Measurements from ENCODE around the gene ULK2. TPM values are rescaled to one million over a fixed set of nuclear protein-coding genes. Genes with fewer than 3 reads are reported as not detected.

ULK2 gene
- total RNA-seq, 1 donor from 2014 or later, result 25.7 TPM

GRCh38 chr17:19739241-19740201 is 128.2 kb downstream of the ULK2 start:
- H3K4me3 Mint-ChIP-seq, result no peak overlapping the region

DNA sequence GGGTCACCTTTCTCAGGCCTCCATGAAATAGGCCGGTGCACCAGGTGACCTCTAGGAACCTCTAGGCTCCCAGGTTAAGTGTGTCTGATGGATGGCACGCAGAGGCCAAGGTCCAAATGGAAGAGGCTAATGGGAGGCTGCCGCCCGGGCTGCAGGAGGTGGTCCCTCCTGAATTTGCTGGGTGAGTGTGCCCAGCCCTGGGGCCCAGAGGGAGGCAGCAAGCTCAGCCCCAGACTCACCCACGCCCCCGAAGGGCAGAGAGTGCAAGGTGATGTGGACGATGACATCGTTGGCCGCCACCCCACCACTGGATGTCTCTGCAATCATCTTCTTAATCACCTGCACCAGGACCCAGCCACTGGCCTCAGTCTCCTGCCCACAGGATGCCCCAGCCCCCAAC is 129.0 kb downstream of the ULK2 start:
- no peaks in the 10 kb centered on the region for H3K27me3 Mint-ChIP-seq
- H3K4me1 Mint-ChIP-seq (ENCODE audit: unreplicated experiment), result peaks cover 4% of the 10 kb centered on the region
- no peak for DNase-seq (ENCODE audit: extremely low spot score, unreplicated experiment)
- H3K9me3 Mint-ChIP-seq, result no peaks in the 10 kb centered on the region
- TF ChIP-seq, protein P1, sequence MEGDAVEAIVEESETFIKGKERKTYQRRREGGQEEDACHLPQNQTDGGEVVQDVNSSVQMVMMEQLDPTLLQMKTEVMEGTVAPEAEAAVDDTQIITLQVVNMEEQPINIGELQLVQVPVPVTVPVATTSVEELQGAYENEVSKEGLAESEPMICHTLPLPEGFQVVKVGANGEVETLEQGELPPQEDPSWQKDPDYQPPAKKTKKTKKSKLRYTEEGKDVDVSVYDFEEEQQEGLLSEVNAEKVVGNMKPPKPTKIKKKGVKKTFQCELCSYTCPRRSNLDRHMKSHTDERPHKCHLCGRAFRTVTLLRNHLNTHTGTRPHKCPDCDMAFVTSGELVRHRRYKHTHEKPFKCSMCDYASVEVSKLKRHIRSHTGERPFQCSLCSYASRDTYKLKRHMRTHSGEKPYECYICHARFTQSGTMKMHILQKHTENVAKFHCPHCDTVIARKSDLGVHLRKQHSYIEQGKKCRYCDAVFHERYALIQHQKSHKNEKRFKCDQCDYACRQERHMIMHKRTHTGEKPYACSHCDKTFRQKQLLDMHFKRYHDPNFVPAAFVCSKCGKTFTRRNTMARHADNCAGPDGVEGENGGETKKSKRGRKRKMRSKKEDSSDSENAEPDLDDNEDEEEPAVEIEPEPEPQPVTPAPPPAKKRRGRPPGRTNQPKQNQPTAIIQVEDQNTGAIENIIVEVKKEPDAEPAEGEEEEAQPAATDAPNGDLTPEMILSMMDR (conservative IDR thresholded peaks at IDR 0.05), result no peak
- H3K4me3 Mint-ChIP-seq, result no peak overlapping the region
- no peaks in the 10 kb centered on the region for H3K36me3 Mint-ChIP-seq
- H3K27ac Mint-ChIP-seq, result no peak overlapping the region

More at GRCh38 chr17:19739241-19740201, 128.2 kb downstream of the ULK2 start:
- no peaks in the 10 kb centered on the region for H3K27me3 Mint-ChIP-seq
- H3K27ac Mint-ChIP-seq, result no peak overlapping the region
- no peaks in the 10 kb centered on the region for H3K9me3 Mint-ChIP-seq
- TF ChIP-seq, protein P1 (conservative IDR thresholded peaks at IDR 0.05), result no peak
- no peaks in the 10 kb centered on the region for H3K36me3 Mint-ChIP-seq
- peak; percentile 56 for DNase-seq (ENCODE audit: extremely low spot score, unreplicated experiment)
- no peaks in the 10 kb centered on the region for H3K4me1 Mint-ChIP-seq (ENCODE audit: unreplicated experiment)

DNA sequence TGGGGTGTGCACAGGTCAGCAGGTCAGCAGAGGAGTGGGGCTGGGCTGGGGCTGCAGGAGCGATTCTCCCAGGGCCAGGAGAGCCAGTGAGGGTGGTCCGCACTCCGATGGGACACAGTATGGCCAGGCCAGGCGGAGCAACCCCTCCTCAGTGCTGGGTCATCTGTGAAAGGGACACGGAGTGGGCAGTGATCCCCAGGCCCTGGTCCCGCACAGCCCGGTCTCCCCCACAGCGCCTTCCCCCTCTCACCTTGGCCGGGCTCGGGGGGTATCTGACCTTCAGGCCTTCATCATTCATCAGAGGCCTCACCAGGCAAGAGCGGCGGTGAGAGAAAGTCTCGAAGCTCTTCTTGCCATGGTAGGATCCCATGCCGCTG is 129.7 kb downstream of the ULK2 start:
- no peak for DNase-seq (ENCODE audit: extremely low spot score, unreplicated experiment)
- Mint-ChIP-seq H3K4me3 (no peak overlapping the region), H3K36me3 (no peaks in the 10 kb centered on the region), H3K4me1 (ENCODE audit: unreplicated experiment) (peaks cover 4% of the 10 kb centered on the region), H3K27ac (no peak overlapping the region), H3K9me3 (no peaks in the 10 kb centered on the region), H3K27me3 (no peaks in the 10 kb centered on the region)
- TF ChIP-seq, protein P1 (conservative IDR thresholded peaks at IDR 0.05), result no peak

- no peak overlapping the region for H3K4me3 Mint-ChIP-seq
- no peak overlapping the region for H3K27ac Mint-ChIP-seq
- no peaks in the 10 kb centered on the region for H3K27me3 Mint-ChIP-seq
- no peaks in the 10 kb centered on the region for H3K36me3 Mint-ChIP-seq
- no peak for DNase-seq (ENCODE audit: extremely low spot score, unreplicated experiment)
- no peaks in the 10 kb centered on the region for H3K9me3 Mint-ChIP-seq
- peaks cover 4% of the 10 kb centered on the region for H3K4me1 Mint-ChIP-seq (ENCODE audit: unreplicated experiment)
- TF ChIP-seq, protein P1 (conservative IDR thresholded peaks at IDR 0.05), result no peak
These were observed 130.2 kb downstream of the ULK2 start for GRCh38 chr17:19737305-19738072.

GRCh38 chr17:19736071-19736470 is 131.7 kb downstream of the ULK2 start:
- Mint-ChIP-seq H3K9me3 (no peaks in the 10 kb centered on the region), H3K4me1 (ENCODE audit: unreplicated experiment) (peaks cover 4% of the 10 kb centered on the region), H3K27me3 (no peaks in the 10 kb centered on the region), H3K36me3 (no peaks in the 10 kb centered on the region), H3K4me3 (no peak overlapping the region), H3K27ac (no peak overlapping the region)
- TF ChIP-seq, protein P1 (conservative IDR thresholded peaks at IDR 0.05), result no peak
- DNase-seq (ENCODE audit: extremely low spot score, unreplicated experiment), result peak; percentile 57

All from type B pancreatic cell (in vitro differentiated cells).